Measurements from ENCODE around the gene COLQ. TPM values are rescaled to one million over a fixed set of nuclear protein-coding genes. Genes with fewer than 3 reads are reported as not detected.

The COLQ gene
- total RNA-seq, 4 donors from 2014 or later, result 0.10 to 3.3 (median 1.8) TPM

GRCh38 chr3:15456321-15456720 is 65.2 kb downstream of the COLQ start:
- intact Hi-C loops (cut with DNase I; ENCODE audit: low total_unique reads), result no loop called here
- no peak overlapping the region for H3K4me3 ChIP-seq (ENCODE audit: low read depth, poor library complexity, severe bottlenecking)
- TF ChIP-seq POLR2A (IDR thresholded peaks at IDR 0.05), result no peak
- TF ChIP-seq CTCF (IDR thresholded peaks at IDR 0.05), result no peak
- DNase-seq (ENCODE audit: low spot score in 2 of 2), result peak in 1 of 2 donors; percentile 54
- 88 to 91% methylated on average over 2 of the region's 2 CpGs for WGBS, 2 donors

GRCh38 chr3:15455756-15456155 is 65.8 kb downstream of the COLQ start:
- DNase-seq (ENCODE audit: low spot score in 2 of 2), result peak in 1 of 2 donors; percentile 69
- 90 to 91% methylated on average over 7 of the region's 7 CpGs for WGBS, 2 donors
- TF ChIP-seq CTCF (IDR thresholded peaks at IDR 0.05), result no peak
- no peak for TF ChIP-seq POLR2A (IDR thresholded peaks at IDR 0.05)

GRCh38 chr3:15454965-15455364 is 66.5 kb downstream of the COLQ start:
- no peak overlapping the region for H3K4me3 ChIP-seq (ENCODE audit: low read depth, poor library complexity, severe bottlenecking)
- intact Hi-C loops (cut with DNase I; ENCODE audit: low total_unique reads), result no loop called here
- no peak for TF ChIP-seq POLR2A (IDR thresholded peaks at IDR 0.05)
- TF ChIP-seq CTCF (IDR thresholded peaks at IDR 0.05), result no peak
- peak in 1 of 2 donors; percentile 12 for DNase-seq (ENCODE audit: low spot score in 2 of 2)

More at GRCh38 chr3:15455756-15456155, 65.8 kb downstream of the COLQ start:
- intact Hi-C loops (cut with DNase I; ENCODE audit: low total_unique reads), result no loop called here
- no peak overlapping the region for H3K4me3 ChIP-seq (ENCODE audit: low read depth, poor library complexity, severe bottlenecking)

- 74 to 82% methylated on average over 9 of the region's 9 CpGs for WGBS, 2 donors
- TF ChIP-seq POLR2A (IDR thresholded peaks at IDR 0.05) (no peak), CTCF (IDR thresholded peaks at IDR 0.05) (no peak)
- intact Hi-C loops (cut with DNase I; ENCODE audit: low total_unique reads), result no loop called here
- peak in 1 of 2 donors; percentile 73 for DNase-seq (ENCODE audit: low spot score in 2 of 2)
- H3K4me3 ChIP-seq (ENCODE audit: low read depth, poor library complexity, severe bottlenecking), result no peak overlapping the region
These were observed 67.4 kb downstream of the COLQ start for GRCh38 chr3:15453991-15454625.

- TF ChIP-seq POLR2A (IDR thresholded peaks at IDR 0.05) (no peak), CTCF (IDR thresholded peaks at IDR 0.05) (no peak)
- intact Hi-C loops (cut with DNase I; ENCODE audit: low total_unique reads), result no loop called here
- 68% methylated on average over 8 of the region's 8 CpGs for WGBS, 2 donors
- no peak for DNase-seq (ENCODE audit: low spot score in 2 of 2)
- no peak overlapping the region for H3K4me3 ChIP-seq (ENCODE audit: low read depth, poor library complexity, severe bottlenecking)
These were observed 68.0 kb downstream of the COLQ start for GRCh38 chr3:15453501-15453900.

GRCh38 chr3:15452961-15453360 is 68.5 kb downstream of the COLQ start:
- no peak overlapping the region for H3K4me3 ChIP-seq (ENCODE audit: low read depth, poor library complexity, severe bottlenecking)
- no peak for TF ChIP-seq CTCF (IDR thresholded peaks at IDR 0.05)
- TF ChIP-seq POLR2A (IDR thresholded peaks at IDR 0.05), result no peak
- DNase-seq (ENCODE audit: low spot score in 2 of 2), result peak in 1 of 2 donors; percentile 83
- 68% methylated on average over 4 to 5 of the region's 5 CpGs for WGBS, 2 donors
- intact Hi-C loops (cut with DNase I; ENCODE audit: low total_unique reads), result no loop called here

All from lower leg skin (tissue), 4 donors.